Fibroblast of lung (primary cell): ENCODE results near the gene RCOR1. TPM values are rescaled to one million over a fixed set of nuclear protein-coding genes. Genes with fewer than 3 reads are reported as not detected.

Experiments
- DNase-seq, 2 donors: peaks; one replicate each; pipeline versions ENCODE4 v3.0.0 to v3.0.0-alpha.2; 2010; ENCODE audit warnings: low read depth in 2 of 2
- H2AFZ ChIP-seq: 2 replicates; pipeline ENCODE4 v1.5.1; 2012; ENCODE audit warnings: low read length, control low read depth, inconsistent platforms
- H3K27ac ChIP-seq: 2 replicates; pipeline ENCODE4 v1.5.1; 2011; ENCODE audit warnings: low read length, control low read depth; ENCODE audit not compliant: insufficient read depth
- H3K27me3 ChIP-seq: 2 replicates; pipeline ENCODE4 v1.5.1; 2011; ENCODE audit warnings: mild to moderate bottlenecking, low read length; ENCODE audit not compliant: control insufficient read depth, insufficient read depth
- H3K36me3 ChIP-seq: 2 replicates; pipeline ENCODE4 v1.5.1; 2011; ENCODE audit warnings: low read length; ENCODE audit not compliant: control insufficient read depth, insufficient read depth
- H3K4me1 ChIP-seq: 2 replicates; pipeline ENCODE4 v1.5.1; 2011; ENCODE audit warnings: low read length; ENCODE audit not compliant: control insufficient read depth, insufficient read depth; ENCODE audit errors: extremely low read depth
- H3K4me2 ChIP-seq: 2 replicates; pipeline ENCODE4 v1.5.1; 2011; ENCODE audit warnings: low read length, control low read depth; ENCODE audit not compliant: insufficient read depth; ENCODE audit errors: extremely low read depth
- H3K4me3 ChIP-seq, 4 experiments: fragments of 200-600 bp in 1 of 4; sonication (generic) in 1 of 4; replicated peaks in 1 of 4; 2 replicates each; pipeline ENCODE4 v1.5.1; 2011 to 2016; ENCODE audit warnings: low read length in 4 of 4, low read depth in 3 of 4, mild to moderate bottlenecking in 3 of 4, control low read depth in 2 of 4, inconsistent platforms in 1 of 4, mixed read lengths in 1 of 4; ENCODE audit not compliant: insufficient read depth in 1 of 4; ENCODE audit errors: control extremely low read depth in 1 of 4
- H3K79me2 ChIP-seq: 2 replicates; pipeline ENCODE4 v1.5.1; 2012; ENCODE audit warnings: mild to moderate bottlenecking, low read length, inconsistent platforms; ENCODE audit not compliant: control insufficient read depth, insufficient read depth
- H3K9ac ChIP-seq: 2 replicates; pipeline ENCODE4 v1.5.1; 2011; ENCODE audit warnings: mild to moderate bottlenecking, low read length, control low read depth; ENCODE audit not compliant: insufficient read depth
- H3K9me3 ChIP-seq: 2 replicates; pipeline ENCODE4 v1.5.1; 2012; ENCODE audit warnings: low read depth, low read length; ENCODE audit not compliant: control insufficient read depth, insufficient read depth
- H4K20me1 ChIP-seq: 2 replicates; pipeline ENCODE4 v1.5.1; 2011; ENCODE audit warnings: low read length; ENCODE audit not compliant: control insufficient read depth, insufficient read depth; ENCODE audit errors: extremely low read depth
- CTCF ChIP-seq, 2 donors: IDR thresholded peaks in 1 of 2; conservative IDR thresholded peaks in 1 of 2; 1 replicate in 1 of 2; 2 replicates in 1 of 2; pipeline ENCODE4 v1.5.1; 2011 to 2012; ENCODE audit warnings: low read length in 2 of 2, control low read depth in 1 of 2, inconsistent platforms in 1 of 2, low read depth in 1 of 2, mild to moderate bottlenecking in 1 of 2
- EZH2 ChIP-seq: IDR thresholded peaks from 2 replicates; pipeline ENCODE4 v1.5.1; 2012; ENCODE audit warnings: low read length, control low read depth, mild to moderate bottlenecking; ENCODE audit errors: missing control alignments
- polyA plus RNA-seq, 2 donors: library from polyadenylated mRNA; depleted of rRNA in 1 of 2; stranded (reverse) in 1 of 2; unstranded in 1 of 2; fragments of >200 nt; gene quantifications; 2 replicates each; pipeline ENCODE4 v1.2.1, GENCODE V29; 2011 to 2012; ENCODE audit warnings: missing spikeins in 1 of 2
- total RNA-seq: library from RNA; depleted of rRNA; stranded (reverse); fragments of >200 nt; gene quantifications from 2 replicates; pipeline ENCODE4 v1.2.1, GENCODE V29; 2014

Gene RCOR1
- total and polyA plus RNA-seq, 2 donors (not counting 1 experiment from before 2014, with no cell fraction given) = 11.4 to 19.6 TPM

DNA sequence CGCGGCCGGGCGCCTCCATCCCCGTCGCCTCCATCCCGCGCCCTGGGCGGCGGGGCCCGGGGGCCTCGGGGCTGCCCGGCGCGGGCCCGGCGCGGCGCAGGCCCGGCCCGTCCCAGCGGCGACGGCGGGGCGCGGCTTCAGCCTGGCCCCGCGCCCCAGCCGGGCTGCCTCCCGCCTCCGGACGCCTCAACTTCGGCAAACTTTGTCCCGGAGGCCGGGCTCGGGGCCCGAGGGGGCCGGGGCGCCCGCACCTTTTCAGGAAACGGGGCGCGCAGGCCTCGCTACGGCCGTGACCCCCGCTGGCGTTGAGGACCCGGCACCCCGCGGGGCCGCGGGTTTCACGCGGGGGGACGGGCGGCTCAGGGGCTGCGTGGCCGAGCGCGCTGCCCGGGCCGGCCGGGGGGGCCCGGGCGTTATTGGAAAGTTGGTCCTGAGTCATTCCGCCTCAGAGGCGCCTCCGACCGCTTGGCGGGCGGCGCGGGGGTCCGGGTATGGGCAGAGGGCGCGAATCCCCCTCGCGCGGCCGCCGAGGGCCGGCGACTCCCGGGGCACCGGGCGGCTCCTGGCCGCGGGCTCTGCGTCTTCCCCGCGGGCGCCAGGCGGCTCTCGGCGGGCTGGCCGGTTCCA lies 185.4 kb downstream of the RCOR1 start:
- peaks cover 3% of the 10 kb centered on the region for H3K4me1 ChIP-seq
- no peak for DNase-seq
- peak overlapping the region; percentile 74 for H3K4me2 ChIP-seq
- no peak overlapping the region for H2AFZ ChIP-seq
- H3K9me3 ChIP-seq = no peaks in the 10 kb centered on the region
- peak overlapping the region; percentile 43 for H3K27ac ChIP-seq
- no peaks in the 10 kb centered on the region for H3K27me3 ChIP-seq
- peaks cover 27% of the 10 kb centered on the region for H3K79me2 ChIP-seq
- no peaks in the 10 kb centered on the region for H4K20me1 ChIP-seq
- H3K36me3 ChIP-seq = no peaks in the 10 kb centered on the region
- TF ChIP-seq EZH2 (no peak), CTCF (conservative IDR thresholded peaks at IDR 0.05 in 1 of 2, IDR thresholded peaks at IDR 0.05 in 1 of 2; ENCODE audit: low read depth in 1 of 2, low read length in 2 of 2) (no peak)
- H3K4me3 ChIP-seq = peak overlapping the region; percentile 57 to 92 (median 67)
- H3K9ac ChIP-seq = peak overlapping the region; percentile 85

DNA sequence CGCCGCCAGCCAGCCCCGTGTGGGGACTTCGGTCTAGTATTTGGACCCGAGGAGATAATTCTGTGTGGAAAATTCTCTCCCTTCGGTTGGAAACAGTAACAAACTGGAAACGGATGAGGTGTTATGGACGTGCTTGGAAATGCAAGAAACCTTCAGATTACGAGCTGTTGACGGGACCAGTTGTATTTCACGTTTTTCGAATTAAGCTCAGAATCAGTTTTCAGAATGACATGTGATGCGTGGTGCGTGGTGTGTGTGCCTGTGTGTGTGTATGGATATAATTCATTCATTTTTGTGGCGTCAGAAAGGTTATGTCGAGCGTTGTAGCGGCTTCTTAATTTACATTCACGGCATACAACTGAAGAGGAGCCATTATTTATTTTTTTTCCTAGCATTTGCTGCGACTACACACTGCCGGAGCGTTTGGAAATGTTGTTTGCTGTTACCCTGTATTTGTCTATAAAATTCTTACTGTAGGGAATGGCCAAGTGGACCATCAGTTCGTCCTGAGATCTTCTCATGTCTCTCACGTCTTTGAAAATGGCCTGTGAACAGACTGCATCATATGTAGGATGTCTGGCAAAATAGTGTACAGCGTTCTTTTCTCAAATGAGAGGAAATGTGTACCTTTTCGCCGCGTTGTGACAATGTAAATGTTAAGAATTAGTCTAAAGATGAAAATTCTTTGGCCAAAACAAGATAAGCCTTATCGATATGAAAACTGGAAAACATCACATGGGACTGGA lies 186.1 kb downstream of the RCOR1 start:
- Histone ChIP-seq H3K27me3 (no peaks in the 10 kb centered on the region), H3K36me3 (no peaks in the 10 kb centered on the region), H2AFZ (peak overlapping the region; percentile 44), H3K4me3 (peak overlapping the region; percentile 57 to 92 (median 67)), H3K4me2 (peak overlapping the region; percentile 74), H4K20me1 (no peaks in the 10 kb centered on the region), H3K27ac (peak overlapping the region; percentile 43), H3K9me3 (no peaks in the 10 kb centered on the region), H3K79me2 (peaks cover 30% of the 10 kb centered on the region), H3K9ac (peak overlapping the region; percentile 85), H3K4me1 (peaks cover 3% of the 10 kb centered on the region)
- TF ChIP-seq EZH2 = no peak
- peak; percentile 49 to 51 for DNase-seq

GRCh38 chr14:102779084-102779462 lies 186.6 kb downstream of the RCOR1 start:
- peak overlapping the region; percentile 74 for H3K4me2 ChIP-seq

More at GRCh38 chr14:102779084-102779462, 186.6 kb downstream of the RCOR1 start:
- H3K9me3 ChIP-seq = no peaks in the 10 kb centered on the region
- peaks cover 3% of the 10 kb centered on the region for H3K4me1 ChIP-seq
- H3K4me3 ChIP-seq = peak overlapping the region; percentile 57 to 92 (median 67)
- H3K36me3 ChIP-seq = no peaks in the 10 kb centered on the region
- H3K9ac ChIP-seq = no peak overlapping the region
- peaks cover 31% of the 10 kb centered on the region for H3K79me2 ChIP-seq
- H4K20me1 ChIP-seq = no peaks in the 10 kb centered on the region
- TF ChIP-seq EZH2 (no peak), CTCF (conservative IDR thresholded peaks at IDR 0.05 in 1 of 2, IDR thresholded peaks at IDR 0.05 in 1 of 2; ENCODE audit: low read depth in 1 of 2, low read length in 2 of 2) (no peak)
- H3K27me3 ChIP-seq = no peaks in the 10 kb centered on the region
- peak overlapping the region; percentile 43 for H3K27ac ChIP-seq
- H2AFZ ChIP-seq = no peak overlapping the region
- peak in 1 of 2 donors; percentile 44 for DNase-seq
